Cardiac septum (tissue), 1 donor: Measurements from ENCODE around the gene PARN. TPM values are rescaled to one million over a fixed set of nuclear protein-coding genes. Genes with fewer than 3 reads are reported as not detected.
A peak's percentile ranks its signal among the peaks of the same experiment; 100 is the strongest.
"Not testable (repeated sequence)": the region's sequence is repeated elsewhere in the genome, so short reads cannot be mapped to it uniquely, and the experiment has no call there.

ENCODE experiments used
- DNase-seq: peaks from one replicate; pipeline ENCODE4 v3.0.0-alpha.2; 2020; ENCODE audit warnings: low spot score
- intact Hi-C: fragments of 100-400 bp; cut with DNase I; formaldehyde crosslinking; loops from one replicate; pipeline ENCODE4 v1.14.0; 2022
- total RNA-seq: library from RNA; stranded (reverse); fragmentation: NEBNext Ultra II Directional; extraction: Animal tissue kit (Norgen Biotek cat#: 25700); gene quantifications from one replicate; pipeline ENCODE4 v1.2.1, GENCODE V29; 2021
- donor health status: DM: no; HTN: no; CAD: no.

The PARN gene
- total RNA-seq, 1 donor from 2014 or later = 20.3 TPM

DNA sequence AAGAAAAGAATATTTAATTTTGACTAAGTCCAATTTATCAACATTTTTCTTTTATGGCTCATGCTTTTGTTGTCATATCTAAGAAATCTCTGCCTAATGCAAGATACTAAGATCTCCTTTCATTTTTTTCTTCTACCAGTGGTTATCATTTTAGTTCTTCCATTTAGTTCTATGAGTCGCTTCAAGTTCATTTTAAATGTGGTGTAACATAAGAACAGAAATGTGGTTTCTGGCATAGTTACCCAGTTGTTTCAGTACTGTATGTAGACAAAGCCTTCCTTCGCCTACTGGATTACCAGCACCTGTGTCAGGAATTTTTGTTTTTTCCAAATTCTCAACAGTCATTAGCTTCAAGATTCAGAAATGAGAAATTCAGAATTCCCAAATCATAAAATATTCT lies 175.7 kb downstream of the PARN start:
- intact Hi-C loops = no loop called here

GRCh38 chr16:14452066-14452465 lies 178.0 kb downstream of the PARN start:
- intact Hi-C loops = no loop called here
- no peak for DNase-seq

More for the DNA sequence above, 175.7 kb downstream of the PARN start:
- DNase-seq = no peak

DNA sequence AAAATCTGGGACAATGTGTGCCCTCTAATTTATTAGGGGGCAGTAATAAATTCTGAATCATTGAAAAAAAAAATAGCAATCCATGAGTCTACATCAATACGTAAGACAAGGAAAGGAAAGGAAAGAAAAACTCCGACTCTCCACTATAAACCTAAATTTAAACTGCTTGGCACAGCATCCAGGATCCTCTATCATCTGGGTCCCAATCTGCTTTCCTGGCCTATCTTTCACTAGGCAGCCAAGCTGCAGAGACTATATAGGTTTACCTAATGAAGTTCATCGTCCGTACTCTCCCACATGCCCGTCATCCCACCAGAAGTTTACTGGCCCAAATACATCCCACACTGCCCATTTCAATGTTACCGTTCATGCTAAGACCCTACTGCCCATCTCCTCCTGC lies 179.2 kb downstream of the PARN start:
- intact Hi-C loops = no loop called here

DNA sequence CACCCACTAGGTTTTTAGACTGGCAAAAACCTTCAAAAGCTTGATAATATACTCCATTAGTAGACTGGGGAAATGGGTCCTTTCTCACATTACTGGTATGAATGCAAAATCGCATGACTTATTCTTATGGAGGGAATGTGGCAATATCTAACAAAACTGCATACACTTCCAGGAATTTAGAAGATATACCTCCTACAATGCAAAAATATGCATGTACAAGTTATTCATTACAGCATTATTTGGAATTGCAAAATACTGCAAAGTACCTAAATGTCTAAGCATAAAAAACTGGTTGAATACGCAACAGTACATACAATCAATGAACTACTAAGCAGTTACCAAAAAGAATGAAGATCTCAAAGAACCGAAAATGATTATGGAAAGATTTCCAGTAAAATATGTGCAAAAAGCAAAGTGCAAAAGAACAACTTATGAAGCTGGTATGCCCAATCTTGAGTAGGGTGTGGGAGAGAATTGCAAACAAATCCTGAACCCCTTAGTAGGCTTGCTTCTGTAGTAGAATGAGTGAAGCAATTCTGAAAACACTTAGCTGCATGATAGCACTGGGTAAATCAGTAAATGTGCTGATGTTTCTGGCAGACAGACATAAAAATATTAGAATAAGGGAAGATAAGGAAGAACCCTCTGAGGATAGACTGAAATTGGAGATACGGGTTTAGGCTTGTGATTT lies 180.1 kb downstream of the PARN start:
- DNase-seq = no peak
- intact Hi-C loops = no loop called here

More for the DNA sequence above, 179.2 kb downstream of the PARN start:
- DNase-seq = no peak

- intact Hi-C loops = no loop called here
- DNase-seq = no peak
These were observed 180.7 kb downstream of the PARN start for GRCh38 chr16:14449334-14449733.

- intact Hi-C loops = no loop called here
- no peak for DNase-seq
These were observed 181.2 kb downstream of the PARN start for GRCh38 chr16:14448879-14449278.

DNA sequence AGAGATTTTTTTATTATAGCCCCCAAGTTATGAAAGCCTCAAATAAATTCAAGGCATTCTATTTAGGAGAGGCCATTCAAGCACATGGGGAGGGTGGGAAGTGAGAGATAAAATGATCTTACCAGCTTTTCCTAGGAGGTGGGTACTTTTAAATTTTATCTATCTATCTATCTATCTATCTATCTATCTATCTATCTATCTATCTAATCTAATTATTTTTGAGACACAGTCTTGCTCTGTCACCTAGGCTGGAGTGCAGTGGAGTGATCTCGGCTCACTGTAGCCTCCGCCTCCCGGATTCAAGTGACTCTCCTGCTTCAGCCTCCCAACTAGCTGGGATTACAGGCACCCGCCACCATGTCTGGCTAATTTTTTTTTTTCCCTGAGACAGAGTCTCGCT lies 182.3 kb downstream of the PARN start:
- DNase-seq = no peak
- intact Hi-C loops = no loop called here

- intact Hi-C loops = no loop called here
- DNase-seq = no peak
These were observed 183.3 kb downstream of the PARN start for GRCh38 chr16:14446796-14447195.

DNA sequence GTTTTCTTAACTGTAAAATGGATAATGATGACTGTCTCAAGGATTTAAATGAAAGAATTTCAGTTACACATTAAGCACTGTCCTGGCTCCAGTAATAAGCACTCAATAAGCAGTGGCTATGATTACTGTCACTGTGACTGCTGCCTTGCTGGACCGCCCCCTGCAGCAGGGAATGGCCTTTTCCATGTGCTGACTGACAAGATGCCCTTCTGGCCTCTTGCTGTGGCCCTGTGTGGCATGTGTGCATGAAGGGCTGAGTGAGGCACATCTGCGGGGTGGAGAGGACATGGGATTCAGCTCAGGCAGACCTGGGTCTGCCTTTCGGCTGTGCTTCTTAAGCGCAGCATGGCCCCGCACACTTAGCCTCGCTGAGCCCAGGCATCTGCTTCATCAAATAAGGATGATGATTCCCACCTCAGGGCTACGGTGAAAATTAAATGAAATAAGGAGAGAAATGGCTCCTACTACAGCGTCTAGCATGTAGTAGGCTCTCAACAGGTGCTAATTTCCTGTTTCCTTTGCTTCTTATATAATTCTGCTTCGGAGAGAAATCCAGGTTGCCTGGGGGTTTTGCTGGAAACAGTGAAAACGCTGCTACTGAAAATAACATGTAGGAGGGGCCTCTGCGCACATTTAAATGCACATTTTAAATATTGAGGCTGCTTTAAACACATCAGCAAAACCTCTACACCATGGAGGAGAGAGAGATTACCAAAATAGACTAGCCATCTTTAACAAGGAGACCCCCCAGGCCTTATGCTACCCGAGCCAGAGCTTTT lies 183.9 kb downstream of the PARN start:
- intact Hi-C loops = no loop called here
- no peak for DNase-seq

DNA sequence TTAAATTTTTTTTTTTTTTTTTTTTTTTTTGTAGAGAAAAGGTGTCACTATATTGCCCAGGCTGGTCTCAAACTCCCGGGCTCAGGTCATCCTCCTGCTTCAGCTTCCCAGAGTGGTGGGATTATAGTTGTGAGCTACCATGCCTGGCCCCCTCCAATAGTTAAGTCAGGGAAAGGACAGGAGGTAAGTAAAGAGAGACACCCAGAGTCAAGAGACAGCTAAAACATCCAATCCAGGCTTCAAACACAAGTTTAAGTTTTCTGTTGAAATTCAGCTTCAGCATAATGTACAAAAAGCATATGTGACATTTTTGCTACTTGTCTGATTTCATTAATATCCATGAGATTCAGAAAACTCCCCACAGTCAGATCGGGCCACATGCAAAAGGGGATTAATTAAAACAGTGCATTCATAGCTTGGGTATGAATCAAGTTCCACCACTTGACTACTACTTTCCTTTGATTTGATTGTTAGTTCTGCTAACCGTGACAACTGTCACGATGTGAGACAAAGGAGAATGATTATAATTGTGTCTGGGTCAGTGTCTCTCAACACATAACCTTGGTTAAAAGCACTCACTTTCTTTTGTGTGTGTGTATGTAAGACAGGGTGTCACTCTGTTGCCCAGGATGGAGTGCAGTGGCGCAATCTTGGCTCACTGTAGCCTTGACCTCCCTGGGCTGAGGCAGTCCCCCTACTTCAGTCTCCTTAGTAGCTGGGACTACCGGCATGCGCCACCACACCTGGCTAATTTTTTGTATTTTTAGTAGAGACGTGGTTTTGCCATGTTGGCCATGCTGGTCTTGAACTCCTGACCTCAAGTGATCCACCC lies 184.9 kb downstream of the PARN start:
- DNase-seq = no peak
- intact Hi-C loops = no loop called here

DNA sequence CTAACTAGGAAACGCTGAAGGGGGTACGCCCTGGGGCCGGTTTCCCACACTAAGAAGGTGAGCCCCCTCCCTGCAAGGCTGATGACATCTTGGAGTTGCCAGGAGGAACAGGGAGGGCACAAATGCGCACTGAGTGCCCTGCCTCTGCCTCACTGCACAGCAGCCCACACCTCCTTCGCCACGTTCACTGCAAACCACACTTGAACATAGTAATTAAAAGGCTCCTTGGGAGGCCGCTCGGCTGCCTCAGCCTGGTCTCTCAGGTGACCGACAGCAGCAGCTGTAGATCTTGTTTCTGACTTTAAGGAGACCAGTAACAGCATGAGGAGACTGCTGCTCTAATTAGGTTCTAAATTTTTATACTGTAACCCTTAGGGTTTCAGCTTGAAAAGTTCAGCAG lies 188.5 kb downstream of the PARN start:
- intact Hi-C loops = not testable (repeated sequence)

DNA sequence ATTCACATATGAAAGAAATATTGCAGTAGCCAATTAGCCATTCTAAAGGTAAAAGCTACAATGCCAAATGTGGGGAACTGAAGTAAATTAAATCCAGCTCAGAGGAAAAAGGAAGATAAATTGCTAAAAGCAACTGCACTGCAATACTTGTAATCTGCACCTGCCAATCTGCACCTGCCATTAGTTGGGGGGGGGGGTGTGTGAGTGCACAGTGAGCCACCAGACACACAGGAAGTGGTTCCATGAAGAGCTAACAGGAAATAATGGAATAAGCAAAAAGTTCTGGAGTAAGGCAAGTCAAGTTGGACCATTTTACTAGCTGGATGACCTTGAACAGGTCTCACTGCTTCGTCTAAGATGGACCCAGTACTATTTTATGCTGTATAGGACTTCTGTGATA lies 191.8 kb downstream of the PARN start:
- intact Hi-C loops = no loop called here
- no peak for DNase-seq

More for the DNA sequence above, 188.5 kb downstream of the PARN start:
- peak; percentile 67 for DNase-seq

DNA sequence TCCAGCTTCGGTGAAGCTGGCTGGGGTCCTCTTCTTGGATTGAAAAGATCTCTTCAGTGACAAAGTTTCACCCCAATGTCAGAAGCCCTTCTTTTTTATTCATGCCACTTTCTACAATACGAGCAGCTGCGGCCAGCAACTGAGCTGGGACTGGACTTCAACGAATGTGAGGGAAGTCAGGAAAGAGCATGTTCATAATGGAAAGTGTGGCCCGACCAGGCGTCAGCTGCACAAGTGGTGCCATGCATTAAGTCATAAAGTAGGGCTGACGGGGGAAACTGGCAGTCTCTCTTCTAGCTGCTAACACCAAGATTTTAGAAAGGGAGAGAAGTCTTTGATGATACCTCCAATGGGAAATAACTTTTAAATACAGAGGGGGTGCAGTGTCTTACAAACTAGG lies 192.6 kb downstream of the PARN start:
- intact Hi-C loops = no loop called here
- DNase-seq = peak; percentile 47

- intact Hi-C loops = no loop called here
- DNase-seq = peak; percentile 31
These were observed 193.6 kb downstream of the PARN start for GRCh38 chr16:14436401-14436955.

- no peak for DNase-seq
- intact Hi-C loops = no loop called here
These were observed 195.2 kb downstream of the PARN start for GRCh38 chr16:14434860-14435259.

GRCh38 chr16:14428971-14429637 lies 201.0 kb downstream of the PARN start:
- peak; percentile 1 for DNase-seq
- intact Hi-C loops = not testable (repeated sequence)

- no peak for DNase-seq
- intact Hi-C loops = no loop called here
These were observed 202.0 kb downstream of the PARN start for GRCh38 chr16:14428043-14428442.

DNA sequence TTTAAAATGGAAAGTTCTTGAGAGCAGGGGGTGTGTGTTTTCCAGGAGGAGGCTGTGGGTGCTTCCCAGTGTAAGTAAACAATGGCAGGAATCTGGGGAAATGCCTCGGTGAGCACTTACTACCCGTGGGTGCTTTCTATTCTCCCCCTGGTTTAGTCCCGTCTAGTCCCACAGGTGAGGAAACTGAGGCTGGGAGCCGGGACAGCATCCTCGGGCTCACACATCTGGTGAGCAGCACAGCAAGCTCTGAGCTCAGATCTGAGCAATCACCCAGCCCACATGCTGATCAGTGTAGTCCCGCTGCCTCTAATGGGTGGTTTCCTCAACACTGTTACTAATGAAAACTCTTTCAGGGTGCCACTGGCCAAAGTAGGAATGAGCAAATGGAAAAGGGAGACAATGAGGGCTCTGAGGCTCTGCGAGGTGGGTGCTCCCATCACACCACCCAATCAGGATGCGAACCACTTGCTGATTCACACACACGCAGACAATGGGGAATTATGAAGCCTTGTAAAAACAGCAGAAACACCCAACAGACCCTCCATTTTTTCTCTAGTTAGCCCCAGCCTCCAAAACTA lies 202.6 kb downstream of the PARN start:
- intact Hi-C loops = no loop called here
- no peak for DNase-seq

DNA sequence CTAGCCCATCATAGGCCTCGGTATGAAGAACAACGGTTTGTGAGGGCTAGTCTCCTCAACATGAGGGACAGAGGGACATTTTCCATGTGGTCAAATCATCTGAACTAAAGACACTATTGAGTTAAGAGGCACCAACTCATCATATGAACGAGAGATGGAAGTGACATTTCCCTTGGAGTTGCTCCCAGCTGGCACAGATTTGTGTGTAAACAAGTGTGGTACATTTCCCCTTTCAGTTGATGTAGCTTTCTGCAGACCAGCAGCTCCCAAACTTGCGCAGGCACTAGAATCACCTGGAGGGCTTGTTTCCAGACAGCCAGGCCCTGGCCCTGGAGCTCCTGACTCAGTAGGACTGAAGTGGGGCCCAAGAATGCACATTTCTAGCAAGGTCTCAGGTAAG lies 205.5 kb downstream of the PARN start:
- intact Hi-C loops = no loop called here
- no peak for DNase-seq
